ENCODE data around the gene OSBP2.

- TF ChIP-seq CTCF (IDR thresholded peaks at IDR 0.05): no peak
- no peak for TF ChIP-seq EZH2 (IDR thresholded peaks at IDR 0.05)
These were observed 233.7 kb downstream of the OSBP2 start for GRCh38 chr22:30928401-30928800.

Measured in neural progenitor cell (in vitro differentiated cells).